Measurements from ENCODE around the gene ICE2.
A peak's percentile ranks its signal among the peaks of the same experiment; 100 is the strongest.
"Not testable (repeated sequence)": the region's sequence is repeated elsewhere in the genome, so short reads cannot be mapped to it uniquely, and the experiment has no call there.

ICE2 gene

DNA sequence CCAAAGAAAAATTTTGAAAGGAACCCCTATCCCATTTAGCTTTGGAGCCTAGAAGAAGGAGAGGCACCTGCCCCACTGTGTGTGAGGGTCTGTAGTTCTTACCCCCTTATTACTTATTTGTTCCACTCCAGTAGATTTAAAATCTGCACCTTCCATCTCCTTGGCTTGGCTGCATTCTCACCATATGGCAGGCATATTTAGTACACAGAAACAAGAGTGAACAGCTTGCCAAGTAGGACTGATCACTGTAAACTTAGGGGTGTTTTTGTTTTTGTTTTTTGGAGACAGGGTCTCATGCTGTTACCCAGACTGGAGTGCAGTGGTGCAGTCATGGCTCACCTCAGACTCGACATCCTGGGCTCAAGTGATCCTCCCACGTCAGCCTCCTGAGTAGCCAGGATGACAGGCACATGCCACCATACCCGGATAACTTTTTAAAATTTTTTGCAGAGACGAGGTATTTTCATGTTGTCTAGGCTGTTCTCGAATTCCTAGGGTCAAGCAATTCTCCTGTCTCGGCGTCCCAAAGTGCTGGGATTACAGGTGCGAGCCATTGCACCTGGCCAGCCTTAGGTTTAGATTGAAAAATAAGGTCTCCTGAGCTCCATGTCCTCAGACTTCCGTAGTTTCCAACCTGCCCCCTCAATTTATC is 67.0 kb downstream of the ICE2 start:
- DNase-seq (ENCODE audit: extremely low read depth in 1 of 2, low read depth in 1 of 2) = no peak

DNA sequence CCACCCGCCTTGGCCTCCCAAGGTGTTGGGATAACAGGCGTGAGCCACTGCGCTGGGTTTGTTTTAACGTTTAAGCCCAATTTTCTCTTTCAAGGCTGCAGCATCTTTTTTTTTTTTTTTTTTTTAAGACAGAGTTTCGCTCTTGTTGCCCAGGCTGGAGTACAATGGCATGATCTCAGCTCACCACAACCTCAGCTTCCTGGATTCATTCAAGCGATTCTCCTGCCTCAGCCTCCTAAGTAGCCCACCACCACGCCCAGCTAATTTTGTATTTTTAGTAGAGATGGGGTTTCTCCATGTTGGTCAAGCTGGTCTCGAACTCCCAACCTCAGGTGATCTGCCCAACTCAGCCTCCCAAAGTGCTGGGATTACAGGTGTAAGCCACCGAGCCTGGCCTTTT is 68.6 kb downstream of the ICE2 start:
- DNase-seq (ENCODE audit: extremely low read depth in 1 of 2, low read depth in 1 of 2) = not testable (repeated sequence)

DNA sequence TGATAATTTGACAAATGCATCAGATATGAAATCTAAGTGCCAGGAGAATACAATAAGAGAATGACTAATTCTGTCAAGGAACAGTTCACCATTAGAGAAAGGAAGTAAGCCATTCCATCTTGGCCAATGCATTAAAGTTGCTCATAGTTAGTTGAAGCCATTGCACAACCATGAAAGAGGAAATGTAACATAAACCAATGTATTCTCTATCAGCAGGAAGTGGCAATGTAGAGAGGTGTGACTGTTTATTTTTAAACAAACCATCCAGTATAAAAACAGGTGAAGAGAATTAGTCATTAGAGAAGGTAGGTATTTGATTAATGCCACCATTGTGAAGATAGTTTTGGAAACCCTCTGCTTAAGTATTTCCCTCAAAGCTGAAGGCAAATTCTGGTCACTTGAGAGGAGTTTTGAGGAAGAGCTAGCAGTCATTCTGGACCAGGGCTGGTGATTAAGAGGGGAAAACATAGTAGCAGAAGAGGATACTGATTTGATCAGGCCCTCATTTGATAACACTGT is 70.4 kb downstream of the ICE2 start:
- no peak for DNase-seq (ENCODE audit: extremely low read depth in 1 of 2, low read depth in 1 of 2)

DNA sequence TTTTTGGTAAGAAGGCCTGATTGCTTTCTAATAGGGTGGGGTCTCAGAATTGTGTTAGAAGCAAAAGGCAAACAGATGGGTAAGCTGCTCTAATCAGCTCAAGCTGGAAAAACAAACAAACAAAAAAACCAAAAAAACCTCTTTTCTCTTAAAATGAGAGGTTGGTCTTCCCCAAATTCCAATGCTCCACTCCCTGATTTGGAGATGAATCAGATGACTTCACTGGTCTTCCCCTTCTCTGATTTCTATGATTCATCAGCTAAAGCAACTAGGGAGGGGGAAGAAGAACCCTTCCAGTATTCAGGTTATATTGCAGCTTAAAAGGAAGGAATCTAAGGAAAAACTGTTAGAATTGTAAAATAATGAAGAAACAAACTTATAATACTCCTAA is 71.5 kb downstream of the ICE2 start:
- no peak for DNase-seq (ENCODE audit: extremely low read depth in 1 of 2, low read depth in 1 of 2)

DNA sequence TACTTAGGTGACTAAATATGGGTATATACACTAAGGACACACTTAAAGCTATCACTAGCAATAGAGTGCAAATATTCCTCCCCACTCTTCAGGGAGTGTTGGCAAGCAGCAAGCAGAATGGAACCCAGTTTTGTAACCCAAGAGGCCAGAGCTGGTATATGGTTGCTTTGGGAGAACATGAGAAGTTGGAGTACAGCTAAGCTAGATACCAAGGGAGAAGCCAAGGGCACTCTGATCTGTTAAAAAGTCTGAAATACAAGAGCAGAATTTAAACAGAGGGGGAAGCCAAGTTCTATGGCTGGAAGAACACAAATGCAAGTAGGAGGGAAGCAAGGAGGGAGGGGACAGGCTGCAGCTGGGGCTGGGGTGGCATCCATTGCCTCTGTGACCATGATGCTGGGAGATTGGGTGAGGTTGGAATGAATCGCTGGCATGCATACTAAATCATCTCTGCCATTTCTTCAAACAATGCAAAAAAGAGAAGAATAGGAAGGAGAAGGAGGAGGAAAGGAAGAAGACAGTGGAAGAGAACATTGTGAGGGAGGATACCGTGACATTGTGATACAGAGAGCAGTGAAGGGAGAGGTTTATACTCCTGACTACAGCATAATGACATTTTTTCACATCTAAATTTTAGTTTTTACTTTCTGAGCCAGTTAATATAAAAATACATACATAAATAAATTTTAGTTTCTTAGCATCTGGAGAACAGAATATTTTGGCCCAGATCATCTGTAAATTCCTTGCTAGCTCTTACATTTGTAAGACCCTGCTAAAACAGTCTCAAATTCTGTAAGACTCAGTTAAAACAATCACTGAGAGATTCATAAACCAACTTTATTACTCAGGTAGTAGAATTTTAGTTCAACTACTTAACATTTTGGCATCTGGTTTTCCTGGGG is 72.2 kb downstream of the ICE2 start:
- no peak for DNase-seq (ENCODE audit: extremely low read depth in 1 of 2, low read depth in 1 of 2)

DNA sequence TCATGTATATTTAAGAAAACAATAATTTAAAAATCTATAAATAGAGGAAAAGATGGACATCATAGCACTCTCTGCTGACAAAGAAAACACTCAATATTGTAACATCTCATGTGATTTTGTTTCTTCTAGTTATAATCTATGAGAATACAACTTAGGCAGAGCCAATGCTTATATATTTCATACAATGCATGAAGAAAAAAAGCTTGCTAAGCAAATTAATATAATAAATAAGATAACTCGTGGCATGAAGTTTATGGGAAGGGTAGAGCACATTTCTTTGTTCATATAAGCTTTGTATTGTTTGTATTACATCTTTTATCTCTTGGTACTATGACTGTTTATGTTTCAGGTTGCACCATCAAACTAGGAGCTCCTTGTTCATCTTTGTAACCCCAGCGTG is 73.5 kb downstream of the ICE2 start:
- no peak for DNase-seq (ENCODE audit: extremely low read depth in 1 of 2, low read depth in 1 of 2)

DNA sequence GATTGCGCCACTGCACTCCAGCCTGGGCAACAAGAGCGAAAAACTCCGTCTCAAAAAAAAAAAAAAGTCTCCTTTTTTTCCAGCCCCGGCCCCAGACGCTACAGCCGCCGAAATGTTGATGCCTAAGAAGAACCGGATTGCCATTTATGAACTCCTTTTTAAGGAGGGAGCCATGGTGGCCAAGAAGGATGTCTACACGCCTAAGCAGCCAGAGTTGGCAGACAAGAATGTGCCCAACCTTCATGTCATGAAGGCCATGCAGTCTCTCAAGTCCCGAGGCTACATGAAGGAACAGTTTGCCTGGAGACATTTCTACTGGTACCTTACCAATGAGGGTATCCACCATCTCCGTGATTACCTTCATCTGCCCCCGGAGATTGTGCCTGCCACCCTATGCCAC is 74.6 kb downstream of the ICE2 start:
- not testable (repeated sequence) for DNase-seq (ENCODE audit: extremely low read depth in 1 of 2, low read depth in 1 of 2)

DNA sequence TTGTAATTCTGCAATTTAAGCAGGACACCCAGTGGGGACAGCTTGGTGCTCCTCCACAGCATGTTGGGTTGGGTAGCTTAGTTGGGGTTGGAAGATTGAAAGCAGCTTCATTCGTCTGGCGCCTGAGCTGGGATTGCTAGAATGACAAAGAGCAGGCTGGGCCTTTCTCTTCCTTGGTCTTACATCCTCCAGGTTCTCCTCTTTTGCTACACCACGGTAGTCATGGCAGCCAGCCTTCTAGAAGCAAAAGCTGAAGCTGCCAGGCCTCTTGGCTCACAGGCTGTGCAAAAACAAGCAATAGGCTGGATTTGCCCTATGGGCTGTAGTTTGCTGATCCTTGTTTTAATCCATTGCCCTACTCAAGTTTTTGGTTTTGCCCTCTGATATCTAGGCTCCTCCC is 78.0 kb downstream of the ICE2 start:
- no peak for DNase-seq (ENCODE audit: extremely low read depth in 1 of 2, low read depth in 1 of 2)

DNA sequence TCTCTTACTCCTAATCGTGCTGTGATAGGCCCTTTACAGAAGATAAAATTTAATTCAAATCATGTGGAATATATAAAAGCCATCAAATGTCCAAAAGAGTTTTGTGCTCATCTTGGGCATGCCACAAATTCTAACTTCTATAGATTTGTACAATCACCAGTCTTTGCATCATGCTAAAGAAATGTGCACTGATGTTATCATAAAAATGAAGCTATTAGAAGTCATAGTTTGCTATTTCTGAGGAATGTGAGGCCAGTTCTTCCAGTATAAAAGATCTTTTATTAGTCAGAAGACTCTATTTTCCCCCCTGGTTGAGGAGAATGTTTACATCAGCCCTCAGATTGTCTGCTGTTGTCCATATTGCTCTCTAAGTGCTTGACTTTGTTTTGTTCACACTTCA is 79.0 kb downstream of the ICE2 start:
- DNase-seq (ENCODE audit: extremely low read depth in 1 of 2, low read depth in 1 of 2) = no peak

DNA sequence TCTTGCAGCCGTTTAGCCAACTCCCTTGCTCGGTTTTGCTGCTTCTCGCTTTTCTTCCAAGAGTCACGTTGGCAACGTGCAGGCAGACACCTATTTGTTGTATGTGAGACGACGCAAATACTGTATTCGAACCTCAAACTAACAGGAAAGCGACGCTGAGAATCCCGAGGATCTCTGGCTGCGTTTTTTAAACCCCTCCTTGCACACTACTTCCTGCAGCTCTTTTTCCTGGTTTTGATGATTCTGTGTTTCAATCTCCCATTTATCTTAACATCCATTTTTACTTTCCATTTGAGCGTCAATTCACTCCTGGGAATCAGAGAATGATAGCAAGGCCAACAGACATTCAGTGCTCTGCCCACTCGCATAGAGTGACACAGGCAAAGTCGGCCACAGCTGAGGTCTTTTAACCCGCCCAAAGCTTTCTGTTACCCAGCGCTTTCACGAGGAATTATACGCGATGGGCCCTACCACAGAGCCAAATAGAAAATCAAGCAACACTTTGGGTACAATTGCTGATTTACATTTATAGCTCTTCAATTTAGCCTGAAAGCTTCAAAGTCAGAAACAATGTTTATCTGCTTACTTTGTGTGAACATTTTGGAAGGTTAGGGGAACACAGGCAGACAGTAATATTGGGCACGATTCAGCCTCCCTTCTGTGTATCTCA is 79.6 kb downstream of the ICE2 start:
- DNase-seq (ENCODE audit: extremely low read depth in 1 of 2, low read depth in 1 of 2) = no peak

DNA sequence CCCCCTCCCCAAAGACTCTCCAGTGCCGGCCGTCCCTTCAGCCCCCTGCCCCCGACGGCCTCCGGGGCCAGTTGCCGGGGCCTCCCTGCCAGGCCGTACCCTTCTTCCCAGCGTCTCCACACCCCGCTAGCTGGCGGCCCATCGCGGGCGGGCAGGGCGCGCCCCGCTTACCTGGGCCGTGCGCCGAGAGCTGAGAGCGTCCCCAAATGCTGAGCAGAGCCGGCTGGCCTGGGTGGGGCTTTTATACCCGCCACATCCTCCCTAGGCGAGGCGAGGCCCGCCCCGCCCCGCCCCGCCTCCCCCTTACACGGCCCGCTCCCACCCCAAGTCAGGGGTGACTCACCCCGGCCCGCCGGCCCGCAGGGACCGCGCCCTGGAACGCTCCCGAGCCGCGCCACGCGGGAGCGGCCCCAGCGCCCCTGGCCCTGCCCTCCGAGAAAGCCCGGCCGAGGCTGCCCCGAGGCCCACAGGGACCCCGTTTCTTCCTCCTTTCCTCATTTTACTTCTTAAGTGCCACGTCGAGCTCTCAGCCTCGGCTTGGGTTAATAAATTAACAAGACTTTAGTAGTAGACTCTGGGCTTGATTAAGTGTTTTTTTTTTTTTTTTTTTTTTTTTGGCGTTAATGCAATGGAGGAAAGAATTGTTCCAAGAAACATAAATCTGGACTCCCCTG is 81.0 kb downstream of the ICE2 start, which contains the start of gene ANXA2:
TSS of gene ANXA2 (minus strand) at position 215 of the 674 bp plus-strand sequence. CDS start 11,911 bp downstream, outside the sequence.
- peak; percentile 71 to 77 for DNase-seq (ENCODE audit: extremely low read depth in 1 of 2, low read depth in 1 of 2)

DNA sequence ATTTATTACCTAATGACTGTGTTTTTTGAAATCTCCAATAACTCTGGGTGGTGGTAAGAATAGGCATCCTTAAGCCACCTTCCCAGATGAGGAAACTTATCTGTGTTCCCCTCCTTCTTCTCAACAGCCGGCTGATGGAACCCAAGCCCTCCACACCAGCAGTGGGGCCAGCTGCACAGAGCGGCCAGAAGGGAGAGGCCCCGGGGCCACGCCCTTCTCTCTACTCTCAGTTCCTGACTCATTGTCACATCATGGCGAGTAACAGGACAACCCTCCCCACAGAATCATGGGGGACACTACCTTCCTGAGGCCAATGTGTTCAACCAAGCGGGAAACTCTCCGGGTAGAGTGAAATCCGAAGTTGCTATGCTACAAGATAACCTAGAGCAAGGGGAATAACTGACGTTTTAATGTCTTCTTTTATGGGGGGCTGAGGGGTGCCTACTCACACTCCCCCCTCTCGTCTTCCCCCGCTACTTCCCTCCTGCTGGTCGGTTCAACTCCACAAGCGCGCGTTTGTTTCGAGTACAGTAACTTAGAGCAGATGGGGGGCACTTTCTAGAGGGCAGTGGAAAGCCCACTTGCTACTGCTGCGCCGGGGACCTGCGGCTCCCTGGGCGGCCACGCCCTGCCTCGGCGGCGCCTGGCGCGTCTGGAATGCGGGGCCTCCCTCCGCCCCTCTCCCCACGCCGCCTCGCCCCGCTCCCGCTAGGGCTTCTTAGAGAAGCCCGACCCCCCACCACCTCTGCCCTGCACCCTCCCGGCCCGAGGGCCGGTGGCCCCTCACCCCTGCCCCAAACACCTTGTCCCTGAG is 81.8 kb downstream of the ICE2 start:
- DNase-seq (ENCODE audit: extremely low read depth in 1 of 2, low read depth in 1 of 2) = peak in 1 of 2 donors; percentile 14

DNA sequence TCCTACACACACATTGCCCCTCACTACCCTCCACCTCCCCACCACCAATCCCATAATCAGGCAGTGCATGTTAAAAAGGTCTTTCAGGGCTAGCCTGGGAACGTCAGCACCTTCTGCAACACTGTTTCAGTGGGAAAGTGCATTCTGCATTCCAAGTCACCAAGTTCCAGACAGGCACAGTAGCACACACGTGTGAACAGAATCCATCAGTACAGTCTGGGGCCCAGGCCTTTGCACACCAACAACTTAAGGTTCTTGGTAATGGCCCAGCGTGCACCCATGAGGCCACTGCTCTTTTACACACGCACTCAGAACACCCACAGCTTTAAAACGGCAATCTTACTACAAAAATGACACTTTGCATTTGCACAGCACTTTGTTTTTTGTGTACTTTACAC is 82.4 kb downstream of the ICE2 start:
- no peak for DNase-seq (ENCODE audit: extremely low read depth in 1 of 2, low read depth in 1 of 2)

DNA sequence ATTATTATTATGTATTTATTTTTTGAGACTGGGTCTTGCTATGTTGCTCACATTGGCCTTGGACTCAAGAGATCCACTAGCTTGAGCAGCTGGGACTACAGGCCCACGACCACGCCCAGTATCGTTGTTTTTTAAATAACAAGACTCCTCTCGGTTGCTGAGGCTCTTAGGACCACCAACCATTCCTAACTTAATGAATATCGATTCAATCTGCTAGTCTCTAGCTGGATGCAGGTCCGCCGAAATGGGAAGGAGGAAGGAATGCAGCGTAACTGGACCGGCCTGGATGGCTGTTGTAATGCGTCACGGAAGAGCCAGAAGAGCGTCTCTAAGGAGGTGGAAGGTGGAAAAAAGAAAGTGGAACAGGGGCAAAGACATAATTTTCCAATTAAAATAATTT is 82.8 kb downstream of the ICE2 start:
- DNase-seq (ENCODE audit: extremely low read depth in 1 of 2, low read depth in 1 of 2) = no peak

DNA sequence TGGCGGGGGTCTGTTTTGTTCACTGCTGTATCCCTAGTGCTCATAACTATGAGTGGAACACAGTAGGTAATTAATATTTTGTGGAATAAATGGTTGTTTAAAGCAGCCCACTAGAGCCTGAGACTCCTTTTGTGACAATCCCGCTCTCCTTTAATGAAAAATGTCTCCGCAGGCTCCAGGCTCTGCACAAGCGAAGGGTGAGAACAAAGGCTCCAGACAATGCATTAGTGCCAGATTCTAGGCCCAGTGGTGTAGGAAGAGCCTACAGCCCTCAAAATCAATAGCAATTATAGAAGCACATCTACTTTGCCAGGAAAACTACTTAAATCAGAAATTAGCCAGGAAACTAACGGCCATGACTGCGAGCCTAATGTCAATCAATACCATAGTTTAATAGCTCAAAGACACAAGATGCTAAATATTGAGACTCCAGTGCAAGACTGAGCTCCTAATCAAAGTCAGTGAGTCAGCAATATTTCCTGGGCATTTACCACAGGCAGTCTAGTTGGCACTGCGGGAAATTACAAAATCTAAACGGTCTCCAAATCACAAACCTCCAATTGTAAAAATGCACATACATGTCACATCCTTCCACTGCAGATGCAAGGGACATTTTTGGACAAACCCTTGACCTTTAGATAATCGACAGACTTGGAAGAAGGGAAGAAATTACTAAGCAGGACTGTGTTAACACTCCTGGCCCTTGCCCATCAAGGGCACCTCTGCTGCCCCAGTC is 83.5 kb downstream of the ICE2 start:
- DNase-seq (ENCODE audit: extremely low read depth in 1 of 2, low read depth in 1 of 2) = no peak

DNA sequence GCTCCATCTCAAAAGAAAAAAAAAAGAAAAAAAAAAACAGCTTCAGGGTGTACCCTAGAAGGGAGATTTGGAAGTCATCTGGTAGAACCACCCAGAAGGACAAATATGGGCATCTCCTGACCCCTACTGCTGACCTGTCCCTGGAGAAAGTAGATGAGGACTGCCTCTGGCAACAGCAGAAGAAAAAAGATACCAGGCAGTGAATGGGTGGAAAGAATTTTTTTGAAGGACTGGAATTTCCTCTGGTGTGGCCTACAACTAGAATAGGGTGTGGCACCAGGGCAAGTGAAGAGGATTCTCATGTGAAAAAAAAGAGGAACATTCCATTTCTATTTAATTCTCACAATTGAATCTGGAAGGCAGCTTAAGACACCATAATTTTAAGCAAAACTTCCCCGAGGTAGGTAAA is 84.2 kb downstream of the ICE2 start:
- DNase-seq (ENCODE audit: extremely low read depth in 1 of 2, low read depth in 1 of 2) = no peak

DNA sequence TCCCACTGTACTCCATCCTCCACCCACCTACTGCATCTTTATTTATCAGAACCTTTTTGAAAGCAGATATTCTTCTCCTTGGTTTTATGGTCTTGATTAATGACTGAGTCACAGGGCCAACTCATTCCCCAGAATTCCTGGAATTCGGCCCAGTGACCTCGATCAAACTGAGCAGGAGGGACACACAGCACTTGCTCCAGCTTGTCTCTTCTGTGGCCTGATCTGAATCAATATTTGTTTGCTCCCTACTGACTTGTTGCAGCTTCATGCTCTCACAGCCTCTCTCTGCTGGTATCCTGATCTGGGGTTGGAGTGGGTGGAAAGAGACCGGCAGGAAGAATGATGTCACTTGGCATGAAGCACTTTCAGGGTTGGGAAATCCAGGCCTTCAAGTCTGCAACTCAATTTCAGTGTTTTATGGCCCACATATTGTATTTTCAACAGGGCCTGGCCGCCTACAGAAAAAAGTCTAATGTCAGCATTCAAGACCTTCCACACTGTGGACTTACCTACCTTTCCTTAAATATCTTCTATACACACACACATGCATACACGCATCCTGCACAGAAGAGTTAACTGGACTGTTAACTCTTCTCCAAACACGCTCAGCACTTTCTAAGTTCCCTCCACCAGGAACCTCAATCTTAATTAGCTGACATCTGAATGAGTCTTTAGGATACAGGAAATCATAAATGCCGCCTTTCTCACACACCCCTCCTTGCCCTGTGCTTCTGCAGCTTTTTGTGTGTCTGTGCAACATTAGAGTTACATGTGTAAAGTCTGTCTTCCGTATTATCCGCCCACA is 85.8 kb downstream of the ICE2 start:
- DNase-seq (ENCODE audit: extremely low read depth in 1 of 2, low read depth in 1 of 2) = no peak

DNA sequence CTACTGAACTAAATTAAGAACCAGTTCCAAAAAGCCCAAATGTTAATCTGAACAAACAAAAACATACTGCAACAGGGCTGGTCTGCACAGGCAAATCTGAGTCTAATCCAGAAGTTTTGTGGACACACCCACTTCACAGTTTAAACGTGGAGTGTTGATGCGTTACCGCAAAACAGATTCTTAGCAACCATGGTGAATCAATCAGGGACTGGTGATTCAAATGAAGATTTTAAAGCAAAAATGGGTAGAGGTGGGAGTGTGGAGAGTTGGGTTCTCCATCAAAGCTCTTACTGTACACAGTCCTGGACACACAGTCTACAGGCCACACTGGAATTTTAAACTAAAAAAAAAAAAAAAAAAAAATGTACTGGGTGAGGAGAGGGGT is 86.3 kb downstream of the ICE2 start:
- no peak for DNase-seq (ENCODE audit: extremely low read depth in 1 of 2, low read depth in 1 of 2)

Measured in activated CD8-positive, alpha-beta memory T cell treated with anti-CD3 and anti-CD28 coated beads for 1 hour (primary cell).